Measurements from ENCODE around the gene IARS2.
"Not testable (repeated sequence)": the region's sequence is repeated elsewhere in the genome, so short reads cannot be mapped to it uniquely, and the experiment has no call there.

DNA sequence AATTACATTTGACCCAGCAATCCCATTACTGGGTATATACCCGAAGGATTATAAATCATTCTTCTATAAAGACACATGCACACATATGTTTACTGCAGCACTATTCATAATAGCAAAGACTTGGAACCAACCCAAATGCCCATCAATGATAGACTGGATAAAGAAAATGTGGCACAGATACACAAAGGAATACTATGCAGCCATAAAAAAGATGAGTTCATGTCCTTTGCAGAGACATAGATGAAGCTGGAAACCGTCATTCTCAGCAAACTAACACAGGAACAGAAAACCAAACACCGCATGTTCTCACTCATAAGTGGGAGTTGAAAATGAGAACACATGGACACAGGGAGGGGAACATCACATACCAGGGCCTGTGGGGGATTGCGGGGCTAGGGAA, 76.0 kb downstream of the IARS2 start:
- TF ChIP-seq, protein P1, sequence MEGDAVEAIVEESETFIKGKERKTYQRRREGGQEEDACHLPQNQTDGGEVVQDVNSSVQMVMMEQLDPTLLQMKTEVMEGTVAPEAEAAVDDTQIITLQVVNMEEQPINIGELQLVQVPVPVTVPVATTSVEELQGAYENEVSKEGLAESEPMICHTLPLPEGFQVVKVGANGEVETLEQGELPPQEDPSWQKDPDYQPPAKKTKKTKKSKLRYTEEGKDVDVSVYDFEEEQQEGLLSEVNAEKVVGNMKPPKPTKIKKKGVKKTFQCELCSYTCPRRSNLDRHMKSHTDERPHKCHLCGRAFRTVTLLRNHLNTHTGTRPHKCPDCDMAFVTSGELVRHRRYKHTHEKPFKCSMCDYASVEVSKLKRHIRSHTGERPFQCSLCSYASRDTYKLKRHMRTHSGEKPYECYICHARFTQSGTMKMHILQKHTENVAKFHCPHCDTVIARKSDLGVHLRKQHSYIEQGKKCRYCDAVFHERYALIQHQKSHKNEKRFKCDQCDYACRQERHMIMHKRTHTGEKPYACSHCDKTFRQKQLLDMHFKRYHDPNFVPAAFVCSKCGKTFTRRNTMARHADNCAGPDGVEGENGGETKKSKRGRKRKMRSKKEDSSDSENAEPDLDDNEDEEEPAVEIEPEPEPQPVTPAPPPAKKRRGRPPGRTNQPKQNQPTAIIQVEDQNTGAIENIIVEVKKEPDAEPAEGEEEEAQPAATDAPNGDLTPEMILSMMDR (IDR thresholded peaks at IDR 0.05; ENCODE audit: insufficient read depth, low read length), result not testable (repeated sequence)
- not testable (repeated sequence) for TF ChIP-seq REST (IDR thresholded peaks at IDR 0.05; ENCODE audit: insufficient replicate concordance, low read depth); SPI1 (IDR thresholded peaks at IDR 0.05; ENCODE audit: borderline replicate concordance, low read depth); GABPA (IDR thresholded peaks at IDR 0.05; ENCODE audit: low read depth); POLR2AphosphoS5 (IDR thresholded peaks at IDR 0.05; ENCODE audit: low read depth)

All from HL-60 (cell line).